Measurements from ENCODE around the gene RFNG. TPM values are rescaled to one million over a fixed set of nuclear protein-coding genes. Genes with fewer than 3 reads are reported as not detected.

Gene RFNG
- total RNA-seq, 1 experiment from 2014 or later: 46.7 TPM

GRCh38 chr17:82080789-82081464 lies 29.3 kb upstream of the RFNG start:
- Histone ChIP-seq H3K4me3 (ENCODE audit: low read length) (no peak overlapping the region), H3K27ac (ENCODE audit: low read length) (no peak overlapping the region), H3K4me2 (ENCODE audit: low read length) (no peak overlapping the region), H3K27me3 (ENCODE audit: low read length) (no peaks in the 10 kb centered on the region), H3K9me2 (replicated peaks; ENCODE audit: low read length) (no peaks in the 10 kb centered on the region), H4K20me1 (ENCODE audit: low read length) (no peaks in the 10 kb centered on the region), H3K79me2 (ENCODE audit: low read length) (no peaks in the 10 kb centered on the region), H3F3A (ENCODE audit: low read length, unreplicated experiment) (no peaks in the 10 kb centered on the region), H3K9ac (ENCODE audit: low read length) (no peak overlapping the region), H3K9me3 (ENCODE audit: low read length) (no peaks in the 10 kb centered on the region), H3K36me3 (ENCODE audit: low read depth, low read length) (peaks cover 58% of the 10 kb centered on the region), H3K4me1 (ENCODE audit: insufficient read depth, low read length) (no peaks in the 10 kb centered on the region), H2AFZ (ENCODE audit: low read length) (no peak overlapping the region)
- DNase-seq: no peak
- no TSS peak for BruUV-seq (replicated peaks)
- POLR2A ChIA-PET (ENCODE audit: unreplicated experiment): no interaction called here
- intact Hi-C loops (cut with micrococcal nuclease): no loop called here
- TF ChIP-seq EZH2phosphoT487 (IDR thresholded peaks at IDR 0.05; ENCODE audit: borderline replicate concordance, low read length) (no peak), EZH2 (IDR thresholded peaks at IDR 0.05; ENCODE audit: low read length, unreplicated experiment) (no peak), CTCF (conservative IDR thresholded peaks at IDR 0.05; ENCODE audit: low read depth, low read length) (no peak)
- ATAC-seq: no peak
- CTCF ChIA-PET: no interaction called here

- Histone ChIP-seq H3K9ac (ENCODE audit: low read length) (no peak overlapping the region), H4K20me1 (ENCODE audit: low read length) (no peaks in the 10 kb centered on the region), H3K36me3 (ENCODE audit: low read depth, low read length) (peaks cover 56% of the 10 kb centered on the region), H3K4me2 (ENCODE audit: low read length) (no peak overlapping the region), H3K27ac (ENCODE audit: low read length) (no peak overlapping the region), H3K79me2 (ENCODE audit: low read length) (no peaks in the 10 kb centered on the region), H2AFZ (ENCODE audit: low read length) (no peak overlapping the region), H3F3A (ENCODE audit: low read length, unreplicated experiment) (no peaks in the 10 kb centered on the region), H3K4me3 (ENCODE audit: low read length) (no peak overlapping the region), H3K9me3 (ENCODE audit: low read length) (no peaks in the 10 kb centered on the region), H3K4me1 (ENCODE audit: insufficient read depth, low read length) (no peaks in the 10 kb centered on the region), H3K27me3 (ENCODE audit: low read length) (no peaks in the 10 kb centered on the region), H3K9me2 (replicated peaks; ENCODE audit: low read length) (no peaks in the 10 kb centered on the region)
- ATAC-seq (no peak), DNase-seq (no peak)
- CTCF ChIA-PET: no interaction called here
- POLR2A ChIA-PET (ENCODE audit: unreplicated experiment): no interaction called here
- BruUV-seq (replicated peaks): no TSS peak
- TF ChIP-seq EZH2 (IDR thresholded peaks at IDR 0.05; ENCODE audit: low read length, unreplicated experiment) (no peak), EZH2phosphoT487 (IDR thresholded peaks at IDR 0.05; ENCODE audit: borderline replicate concordance, low read length) (no peak), CTCF (conservative IDR thresholded peaks at IDR 0.05; ENCODE audit: low read depth, low read length) (no peak)
- intact Hi-C loops (cut with micrococcal nuclease): no loop called here
Measured at GRCh38 chr17:82080048-82080788, 28.6 kb upstream of the RFNG start.
